Calu3 (cell line): Measurements from ENCODE around the gene TECTA. TPM values are rescaled to one million over a fixed set of nuclear protein-coding genes. Genes with fewer than 3 reads are reported as not detected.

Experiments used
- BruUV-seq: library from RNA; stranded (reverse); fragments of 400-500 nt; replicated peaks from 2 replicates; lab custom pipeline; 2021; lab: Mats Ljungman, UMichigan
- CTCF ChIA-PET: fragments of 300-600 bp; sonication (Branson Sonifier 250); formaldehyde crosslinking; loops from one replicate; lab custom pipeline; 2022; ENCODE audit warnings: antibody characterized with exemption; lab: Charles Lee
- DNase-seq: peaks from one replicate; pipeline ENCODE4 v3.0.0; 2022
- H3K27ac Mint-ChIP-seq: one replicate; pipeline ENCODE4 v1.8.0; 2022; ENCODE audit warnings: mixed read lengths; ENCODE audit not compliant: unreplicated experiment
- H3K27me3 Mint-ChIP-seq: one replicate; pipeline ENCODE4 v1.8.0; 2022; ENCODE audit warnings: mixed read lengths; ENCODE audit not compliant: unreplicated experiment
- H3K36me3 Mint-ChIP-seq: one replicate; pipeline ENCODE4 v1.8.0; 2022; ENCODE audit warnings: mild to moderate bottlenecking, moderate library complexity, mixed read lengths; ENCODE audit not compliant: insufficient read depth, unreplicated experiment
- H3K4me1 Mint-ChIP-seq: one replicate; pipeline ENCODE4 v1.8.0; 2022; ENCODE audit warnings: mild to moderate bottlenecking, low read depth, mixed read lengths; ENCODE audit not compliant: unreplicated experiment
- H3K4me3 Mint-ChIP-seq: one replicate; pipeline ENCODE4 v1.8.0; 2022; ENCODE audit warnings: mild to moderate bottlenecking, low read depth, moderate library complexity, mixed read lengths; ENCODE audit not compliant: unreplicated experiment
- H3K9me3 Mint-ChIP-seq: one replicate; pipeline ENCODE4 v1.8.0; 2022; ENCODE audit warnings: low read depth, mixed read lengths; ENCODE audit not compliant: unreplicated experiment
- intact Hi-C: fragments of 100-400 bp; cut with micrococcal nuclease; formaldehyde crosslinking; loops from one replicate; pipeline ENCODE4 v1.10.0; 2022; ENCODE audit not compliant: unreplicated experiment
- total RNA-seq: library from RNA; stranded (reverse); gene quantifications from 2 replicates; pipeline ENCODE4 v1.2.3, GENCODE V29; 2022
- TF ChIP-seq, protein P1 (sequence below): fragments of 200-600 bp; IDR thresholded peaks from one replicate; pipeline ENCODE4 v1.8.0; 2022; ENCODE audit warnings: antibody characterized with exemption; ENCODE audit not compliant: unreplicated experiment

TECTA gene
- total RNA-seq, 1 experiment from 2014 or later = not detected

GRCh38 chr11:121127809-121128208, 26.8 kb downstream of the TECTA start:
- no peaks in the 10 kb centered on the region for H3K4me1 Mint-ChIP-seq
- H3K9me3 Mint-ChIP-seq = peaks cover 6% of the 10 kb centered on the region
- H3K4me3 Mint-ChIP-seq = no peak overlapping the region
- no TSS peak for BruUV-seq
- TF ChIP-seq, protein P1, sequence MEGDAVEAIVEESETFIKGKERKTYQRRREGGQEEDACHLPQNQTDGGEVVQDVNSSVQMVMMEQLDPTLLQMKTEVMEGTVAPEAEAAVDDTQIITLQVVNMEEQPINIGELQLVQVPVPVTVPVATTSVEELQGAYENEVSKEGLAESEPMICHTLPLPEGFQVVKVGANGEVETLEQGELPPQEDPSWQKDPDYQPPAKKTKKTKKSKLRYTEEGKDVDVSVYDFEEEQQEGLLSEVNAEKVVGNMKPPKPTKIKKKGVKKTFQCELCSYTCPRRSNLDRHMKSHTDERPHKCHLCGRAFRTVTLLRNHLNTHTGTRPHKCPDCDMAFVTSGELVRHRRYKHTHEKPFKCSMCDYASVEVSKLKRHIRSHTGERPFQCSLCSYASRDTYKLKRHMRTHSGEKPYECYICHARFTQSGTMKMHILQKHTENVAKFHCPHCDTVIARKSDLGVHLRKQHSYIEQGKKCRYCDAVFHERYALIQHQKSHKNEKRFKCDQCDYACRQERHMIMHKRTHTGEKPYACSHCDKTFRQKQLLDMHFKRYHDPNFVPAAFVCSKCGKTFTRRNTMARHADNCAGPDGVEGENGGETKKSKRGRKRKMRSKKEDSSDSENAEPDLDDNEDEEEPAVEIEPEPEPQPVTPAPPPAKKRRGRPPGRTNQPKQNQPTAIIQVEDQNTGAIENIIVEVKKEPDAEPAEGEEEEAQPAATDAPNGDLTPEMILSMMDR = no peak
- CTCF ChIA-PET = no interaction called here
- DNase-seq = no peak
- H3K27me3 Mint-ChIP-seq = peaks cover 4% of the 10 kb centered on the region
- H3K36me3 Mint-ChIP-seq = no peaks in the 10 kb centered on the region
- no peak overlapping the region for H3K27ac Mint-ChIP-seq
- intact Hi-C loops = no loop called here

- Mint-ChIP-seq H3K4me1 (no peaks in the 10 kb centered on the region), H3K4me3 (no peak overlapping the region), H3K27me3 (peaks cover 23% of the 10 kb centered on the region), H3K9me3 (peaks cover 3% of the 10 kb centered on the region), H3K27ac (no peak overlapping the region), H3K36me3 (no peaks in the 10 kb centered on the region)
- intact Hi-C loops = no loop called here
- no peak for DNase-seq
- TF ChIP-seq, protein P1 = no peak
- CTCF ChIA-PET = no interaction called here
- no TSS peak for BruUV-seq
Observed at GRCh38 chr11:121129362-121130340, 28.6 kb downstream of the TECTA start.

DNA sequence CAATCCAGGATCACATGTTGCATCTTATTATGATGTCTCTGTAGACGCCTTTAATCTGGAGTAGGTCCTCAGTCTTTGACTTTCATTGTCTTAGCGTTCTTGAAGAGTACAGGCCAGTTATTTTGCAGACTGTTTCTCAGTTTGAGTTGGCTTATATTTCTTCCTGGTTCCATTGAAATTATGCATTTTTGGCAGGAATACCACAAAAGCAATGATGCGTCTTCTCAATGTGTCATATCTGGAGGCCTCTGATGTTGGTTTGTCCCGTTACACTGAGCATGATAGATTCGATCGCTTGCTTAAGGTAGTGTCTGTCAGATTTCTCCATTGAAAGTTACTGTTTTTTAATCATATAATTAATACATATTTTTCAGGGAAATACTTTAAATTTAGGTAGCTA, 30.6 kb downstream of the TECTA start:
- BruUV-seq = no TSS peak

GRCh38 chr11:121132211-121132976, 31.4 kb downstream of the TECTA start:
- H3K9me3 Mint-ChIP-seq = peaks cover 3% of the 10 kb centered on the region
- intact Hi-C loops = no loop called here
- DNase-seq = no peak
- H3K36me3 Mint-ChIP-seq = no peaks in the 10 kb centered on the region
- no peak overlapping the region for H3K4me3 Mint-ChIP-seq
- H3K27me3 Mint-ChIP-seq = peaks cover 27% of the 10 kb centered on the region
- no peaks in the 10 kb centered on the region for H3K4me1 Mint-ChIP-seq
- CTCF ChIA-PET = no interaction called here
- BruUV-seq = no TSS peak
- H3K27ac Mint-ChIP-seq = no peak overlapping the region
- TF ChIP-seq, protein P1 = no peak

More for the DNA sequence above, 30.6 kb downstream of the TECTA start:
- Mint-ChIP-seq H3K27ac (no peak overlapping the region), H3K4me1 (no peaks in the 10 kb centered on the region), H3K36me3 (no peaks in the 10 kb centered on the region), H3K4me3 (no peak overlapping the region), H3K9me3 (peaks cover 3% of the 10 kb centered on the region), H3K27me3 (peaks cover 27% of the 10 kb centered on the region)
- TF ChIP-seq, protein P1 = no peak
- intact Hi-C loops = no loop called here
- CTCF ChIA-PET = no interaction called here
- no peak for DNase-seq
